ENCODE data around the gene GPC6. TPM values are rescaled to one million over a fixed set of nuclear protein-coding genes. Genes with fewer than 3 reads are reported as not detected.

The GPC6 gene
- total RNA-seq, 1 donor from 2014 or later, result 13.8 TPM

- H3K36me3 ChIP-seq, result no peaks in the 10 kb centered on the region
- intact Hi-C loops (cut with DNase I), result no loop called here
- H3K9me3 ChIP-seq, result no peaks in the 10 kb centered on the region
- TF ChIP-seq POLR2AphosphoS5 (IDR thresholded peaks at IDR 0.05; ENCODE audit: insufficient read depth in 1 of 2, low read depth in 1 of 2), result no peak
- TF ChIP-seq CTCF (IDR thresholded peaks at IDR 0.05), result no peak
- no peak for TF ChIP-seq POLR2A (IDR thresholded peaks at IDR 0.05)
- no peak for DNase-seq (ENCODE audit: extremely low spot score in 2 of 2)
- no peak overlapping the region for H3K27ac ChIP-seq
- H3K4me1 ChIP-seq, result no peaks in the 10 kb centered on the region
- H3K27me3 ChIP-seq, result no peaks in the 10 kb centered on the region
- H3K4me3 ChIP-seq, result no peak overlapping the region
These were observed 959.9 kb downstream of the GPC6 start for GRCh38 chr13:94186470-94186869.

GRCh38 chr13:94188201-94188854 lies 961.7 kb downstream of the GPC6 start:
- H3K27ac ChIP-seq, result no peak overlapping the region
- no peaks in the 10 kb centered on the region for H3K27me3 ChIP-seq
- no peak for DNase-seq (ENCODE audit: extremely low spot score in 2 of 2)
- no peaks in the 10 kb centered on the region for H3K9me3 ChIP-seq
- H3K4me1 ChIP-seq, result no peaks in the 10 kb centered on the region
- no peaks in the 10 kb centered on the region for H3K36me3 ChIP-seq
- TF ChIP-seq CTCF (IDR thresholded peaks at IDR 0.05) (no peak), POLR2A (IDR thresholded peaks at IDR 0.05) (no peak), POLR2AphosphoS5 (IDR thresholded peaks at IDR 0.05; ENCODE audit: insufficient read depth in 1 of 2, low read depth in 1 of 2) (no peak)
- H3K4me3 ChIP-seq, result no peak overlapping the region
- intact Hi-C loops (cut with DNase I), result no loop called here

- no peaks in the 10 kb centered on the region for H3K36me3 ChIP-seq
- no peaks in the 10 kb centered on the region for H3K9me3 ChIP-seq
- H3K4me3 ChIP-seq, result no peak overlapping the region
- no peak for DNase-seq (ENCODE audit: extremely low spot score in 2 of 2)
- no peaks in the 10 kb centered on the region for H3K4me1 ChIP-seq
- TF ChIP-seq CTCF (IDR thresholded peaks at IDR 0.05) (no peak), POLR2AphosphoS5 (IDR thresholded peaks at IDR 0.05; ENCODE audit: insufficient read depth in 1 of 2, low read depth in 1 of 2) (no peak), POLR2A (IDR thresholded peaks at IDR 0.05) (no peak)
- intact Hi-C loops (cut with DNase I), result no loop called here
- H3K27ac ChIP-seq, result no peak overlapping the region
- H3K27me3 ChIP-seq, result no peaks in the 10 kb centered on the region
These were observed 965.9 kb downstream of the GPC6 start for GRCh38 chr13:94192431-94192975.

GRCh38 chr13:94195715-94196114 lies 969.1 kb downstream of the GPC6 start:
- H3K4me1 ChIP-seq, result no peaks in the 10 kb centered on the region
- no peaks in the 10 kb centered on the region for H3K27me3 ChIP-seq
- H3K9me3 ChIP-seq, result no peaks in the 10 kb centered on the region
- TF ChIP-seq POLR2AphosphoS5 (IDR thresholded peaks at IDR 0.05; ENCODE audit: insufficient read depth in 1 of 2, low read depth in 1 of 2) (no peak), CTCF (IDR thresholded peaks at IDR 0.05) (no peak), POLR2A (IDR thresholded peaks at IDR 0.05) (no peak)
- H3K27ac ChIP-seq, result no peak overlapping the region
- no peak overlapping the region for H3K4me3 ChIP-seq
- no peaks in the 10 kb centered on the region for H3K36me3 ChIP-seq
- intact Hi-C loops (cut with DNase I), result no loop called here
- no peak for DNase-seq (ENCODE audit: extremely low spot score in 2 of 2)

GRCh38 chr13:94196413-94196812 lies 969.8 kb downstream of the GPC6 start:
- no peak overlapping the region for H3K27ac ChIP-seq
- H3K27me3 ChIP-seq, result no peaks in the 10 kb centered on the region
- H3K4me1 ChIP-seq, result no peaks in the 10 kb centered on the region
- H3K4me3 ChIP-seq, result no peak overlapping the region
- intact Hi-C loops (cut with DNase I), result no loop called here
- DNase-seq (ENCODE audit: extremely low spot score in 2 of 2), result no peak
- TF ChIP-seq POLR2AphosphoS5 (IDR thresholded peaks at IDR 0.05; ENCODE audit: insufficient read depth in 1 of 2, low read depth in 1 of 2) (no peak), POLR2A (IDR thresholded peaks at IDR 0.05) (no peak), CTCF (IDR thresholded peaks at IDR 0.05) (no peak)
- H3K36me3 ChIP-seq, result no peaks in the 10 kb centered on the region
- no peaks in the 10 kb centered on the region for H3K9me3 ChIP-seq

Data from vagina (tissue), 2 donors.